SKM-1 (cell line): ENCODE measurements around the gene RGS3.

Experiments used
- DNase-seq: peaks from one replicate; lab custom pipeline; 2025; ENCODE audit not compliant: unreplicated experiment; lab: John Stamatoyannopoulos, UW

Gene RGS3

GRCh38 chr9:113582698-113583200, 119.2 kb downstream of the RGS3 start:
- no peak for DNase-seq

GRCh38 chr9:113583511-113584427, 120.2 kb downstream of the RGS3 start:
- DNase-seq: no peak

- DNase-seq: no peak
Observed at GRCh38 chr9:113584428-113585084, 121.0 kb downstream of the RGS3 start.

GRCh38 chr9:113585085-113585442, 121.5 kb downstream of the RGS3 start:
- DNase-seq: no peak

GRCh38 chr9:113585555-113585954, 122.0 kb downstream of the RGS3 start:
- no peak for DNase-seq

- no peak for DNase-seq
Observed at GRCh38 chr9:113587471-113588031, 124.0 kb downstream of the RGS3 start.

- DNase-seq: no peak
Observed at GRCh38 chr9:113588242-113588810, 124.8 kb downstream of the RGS3 start.

GRCh38 chr9:113588936-113589335, 125.4 kb downstream of the RGS3 start:
- no peak for DNase-seq

GRCh38 chr9:113589407-113589806, 125.9 kb downstream of the RGS3 start:
- DNase-seq: no peak

GRCh38 chr9:113589890-113590289, 126.4 kb downstream of the RGS3 start:
- no peak for DNase-seq

- DNase-seq: no peak
Observed at GRCh38 chr9:113590389-113590788, 126.9 kb downstream of the RGS3 start.

- peak; percentile 17 for DNase-seq
Observed at GRCh38 chr9:113590991-113591898, 127.7 kb downstream of the RGS3 start.

- DNase-seq: no peak
Observed at GRCh38 chr9:113591899-113592625, 128.5 kb downstream of the RGS3 start.

- DNase-seq: no peak
Observed at GRCh38 chr9:113592876-113593575, 129.5 kb downstream of the RGS3 start.

- peak; percentile 37 for DNase-seq
Observed at GRCh38 chr9:113593682-113594281, 130.3 kb downstream of the RGS3 start.

- DNase-seq: no peak
Observed at GRCh38 chr9:113594484-113595299, 131.2 kb downstream of the RGS3 start.

- DNase-seq: no peak
Observed at GRCh38 chr9:113596616-113597320, 133.2 kb downstream of the RGS3 start.
